GM12874 (cell line): ENCODE measurements around the gene DDR2.

Experiments
- TF ChIP-seq, protein P1 (sequence below): IDR thresholded peaks from 2 replicates; pipeline ENCODE4 v1.5.1; 2011; ENCODE audit warnings: low read depth, mild to moderate bottlenecking, control low read depth, low read length, moderate library complexity; ENCODE audit not compliant: insufficient read depth

DDR2 gene

DNA sequence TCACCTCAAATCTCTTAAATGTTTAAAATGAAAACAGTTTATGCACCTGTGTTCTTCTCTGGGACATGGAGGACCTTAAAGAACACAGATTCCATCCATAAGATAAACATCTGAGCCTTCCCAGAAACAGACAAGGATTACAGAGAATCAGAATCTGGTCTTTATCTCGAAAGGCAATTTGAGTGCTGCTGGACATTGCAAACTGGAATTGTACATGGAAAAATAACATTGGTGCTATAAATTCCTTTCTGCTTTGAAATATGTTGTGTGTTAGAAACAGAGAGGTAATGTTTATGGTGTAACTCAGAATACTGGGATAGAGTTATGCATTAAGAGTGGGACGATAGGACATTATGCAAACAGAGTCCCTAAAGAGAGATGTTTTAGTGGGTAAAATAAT, 6.6 kb upstream of the DDR2 start:
- TF ChIP-seq, protein P1, sequence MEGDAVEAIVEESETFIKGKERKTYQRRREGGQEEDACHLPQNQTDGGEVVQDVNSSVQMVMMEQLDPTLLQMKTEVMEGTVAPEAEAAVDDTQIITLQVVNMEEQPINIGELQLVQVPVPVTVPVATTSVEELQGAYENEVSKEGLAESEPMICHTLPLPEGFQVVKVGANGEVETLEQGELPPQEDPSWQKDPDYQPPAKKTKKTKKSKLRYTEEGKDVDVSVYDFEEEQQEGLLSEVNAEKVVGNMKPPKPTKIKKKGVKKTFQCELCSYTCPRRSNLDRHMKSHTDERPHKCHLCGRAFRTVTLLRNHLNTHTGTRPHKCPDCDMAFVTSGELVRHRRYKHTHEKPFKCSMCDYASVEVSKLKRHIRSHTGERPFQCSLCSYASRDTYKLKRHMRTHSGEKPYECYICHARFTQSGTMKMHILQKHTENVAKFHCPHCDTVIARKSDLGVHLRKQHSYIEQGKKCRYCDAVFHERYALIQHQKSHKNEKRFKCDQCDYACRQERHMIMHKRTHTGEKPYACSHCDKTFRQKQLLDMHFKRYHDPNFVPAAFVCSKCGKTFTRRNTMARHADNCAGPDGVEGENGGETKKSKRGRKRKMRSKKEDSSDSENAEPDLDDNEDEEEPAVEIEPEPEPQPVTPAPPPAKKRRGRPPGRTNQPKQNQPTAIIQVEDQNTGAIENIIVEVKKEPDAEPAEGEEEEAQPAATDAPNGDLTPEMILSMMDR: no peak

GRCh38 chr1:162626094-162626493, 6.2 kb upstream of the DDR2 start:
- TF ChIP-seq, protein P1: no peak

DNA sequence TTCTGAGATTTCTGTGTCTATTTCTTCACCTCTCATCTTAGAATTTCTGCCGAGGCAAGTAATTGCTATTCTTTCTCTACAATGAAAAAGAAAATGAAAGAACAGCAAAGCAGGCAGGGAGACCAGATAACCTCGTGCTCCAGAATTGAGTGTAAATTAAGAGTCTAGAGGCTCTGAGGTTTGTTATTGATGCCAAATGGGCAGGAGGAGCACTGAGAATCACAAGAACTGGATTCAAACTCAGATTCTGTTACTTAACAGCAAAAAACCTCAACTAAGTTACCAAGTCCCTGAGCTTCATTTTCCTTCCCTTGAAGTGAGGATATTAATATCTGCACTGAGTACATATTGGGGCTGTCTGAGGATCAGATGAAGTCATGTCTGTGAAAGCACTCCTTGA, 5.5 kb upstream of the DDR2 start:
- TF ChIP-seq, protein P1: no peak

DNA sequence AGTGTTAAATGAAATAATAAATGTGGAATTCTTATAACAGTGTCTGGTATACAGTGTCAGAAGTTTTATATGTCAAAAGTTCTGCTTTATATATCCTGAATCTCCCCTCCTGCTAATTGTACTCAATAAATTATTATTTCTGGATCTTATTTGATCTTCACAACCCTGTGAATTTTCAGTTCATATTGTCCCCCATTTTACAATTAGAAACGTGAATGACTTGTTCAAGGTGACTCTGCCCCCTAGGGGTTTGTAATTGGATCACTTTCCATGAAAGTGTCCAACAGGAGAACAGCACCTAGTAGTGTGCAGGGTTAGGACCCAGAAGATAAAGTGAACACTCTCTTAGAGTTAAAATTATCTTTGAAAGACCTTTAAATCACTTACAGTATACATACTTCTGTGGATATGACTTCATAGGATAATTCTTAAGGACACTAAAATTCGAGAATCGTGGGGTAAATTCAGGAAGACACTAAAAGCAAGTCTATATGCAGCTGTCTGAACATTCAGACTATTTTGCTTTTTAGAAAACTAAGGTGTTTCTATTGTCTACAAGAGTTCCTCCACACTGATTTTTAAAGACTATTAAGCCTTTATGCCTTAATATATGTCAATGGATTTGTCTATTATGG, 4.5 kb upstream of the DDR2 start:
- TF ChIP-seq, protein P1: peak; percentile 40; the same call in 1 of the 2 replicates

DNA sequence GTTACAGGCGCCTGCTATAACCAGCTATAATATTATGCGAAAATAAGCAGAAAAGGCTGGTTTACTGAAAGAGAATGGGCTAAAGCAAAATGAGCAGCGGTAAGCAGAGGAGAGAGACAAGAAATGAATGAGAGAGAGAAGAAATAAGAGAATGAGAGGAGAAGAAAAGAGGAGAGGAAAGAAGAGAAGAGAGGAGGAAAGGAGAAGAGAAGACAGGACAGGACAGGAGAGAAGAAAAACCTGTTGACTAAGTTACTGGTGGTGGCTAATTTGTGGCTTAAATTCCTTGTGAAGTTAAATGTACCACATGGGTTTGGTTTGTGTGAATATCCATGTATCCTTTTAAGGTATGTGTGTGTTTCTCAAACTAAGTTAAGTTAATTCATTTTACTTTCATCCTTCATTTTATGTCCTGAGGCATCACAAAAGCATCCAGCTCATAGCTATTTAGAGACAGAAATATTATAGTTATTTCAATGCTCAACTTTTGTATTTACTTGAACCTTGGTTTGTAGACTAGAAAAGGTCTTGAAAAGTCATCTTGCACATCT, 3.1 kb upstream of the DDR2 start:
- TF ChIP-seq, protein P1: no peak

DNA sequence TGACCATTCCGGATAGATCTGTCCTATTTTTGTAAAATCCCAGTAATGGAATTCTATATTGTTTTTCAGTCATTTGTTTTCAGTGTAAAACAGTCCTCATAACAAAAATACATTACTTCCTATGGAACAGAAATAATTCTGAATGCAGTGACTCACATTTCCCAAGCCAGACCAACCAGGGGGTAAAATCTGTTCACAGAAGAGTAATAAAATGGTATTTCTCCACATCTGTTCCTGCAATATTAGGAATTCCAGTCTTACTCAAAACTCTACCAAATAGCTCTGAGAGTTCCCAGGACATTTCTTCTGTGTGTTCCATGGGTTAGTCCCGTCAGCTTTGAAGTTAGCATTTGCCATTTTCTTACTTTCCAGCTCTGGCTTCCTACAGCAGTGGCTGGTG, 2.6 kb upstream of the DDR2 start:
- TF ChIP-seq, protein P1: no peak

DNA sequence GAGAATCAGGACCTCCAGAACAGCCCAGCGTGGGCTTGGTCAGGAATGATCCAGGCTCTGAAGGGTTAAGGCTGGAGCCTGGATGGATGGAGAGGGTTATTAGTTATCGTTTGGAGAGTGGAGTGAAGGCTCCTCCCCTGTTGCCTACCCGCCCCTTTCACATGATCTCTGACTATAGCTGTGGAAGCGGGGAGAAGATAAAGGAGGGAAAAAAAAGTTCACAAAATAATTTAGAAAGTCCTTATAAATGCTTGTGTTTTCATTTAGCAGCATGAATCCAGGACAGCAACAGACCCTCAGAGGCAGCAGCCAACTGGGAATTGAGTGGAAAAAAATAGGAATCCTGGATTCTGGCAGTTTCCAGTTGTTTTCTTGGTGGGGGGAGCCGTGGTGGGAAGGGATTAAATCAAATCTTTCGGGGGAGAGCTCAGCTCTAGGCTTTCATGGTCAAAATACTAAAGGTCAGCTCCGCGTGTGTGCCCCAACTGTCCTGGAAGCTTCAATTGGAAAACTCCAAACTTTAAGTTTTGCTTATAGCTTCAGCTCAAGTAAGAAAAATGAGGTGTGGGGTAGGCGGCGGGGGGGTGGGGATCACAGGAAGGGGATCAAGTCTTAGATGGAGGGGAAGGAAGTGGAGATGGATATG, 595 bp upstream of the DDR2 start:
- TF ChIP-seq, protein P1: no peak
